OCI-LY7 (cell line): ENCODE results near the gene LIMK2. TPM values are rescaled to one million over a fixed set of nuclear protein-coding genes. Genes with fewer than 3 reads are reported as not detected.

Experiments
- BruUV-seq: library from RNA; stranded (reverse); fragments of 400-500 nt; replicated peaks from 2 replicates; lab custom pipeline; 2021; lab: Mats Ljungman, UMichigan
- CTCF ChIA-PET: fragments of 300-600 bp; sonication (Branson Sonifier 250); formaldehyde crosslinking; loops from one replicate; lab custom pipeline; 2022; ENCODE audit warnings: antibody characterized with exemption; ENCODE audit not compliant: unreplicated experiment; lab: Charles Lee
- POLR2A ChIA-PET: fragments of 300-600 bp; sonication (Branson Sonifier 250); formaldehyde crosslinking; loops from one replicate; lab custom pipeline; 2022; ENCODE audit warnings: antibody characterized with exemption; lab: Charles Lee
- DNase-seq: peaks from one replicate; pipeline ENCODE4 v3.0.0-alpha.2; 2015; ENCODE audit warnings: low spot score
- H2AFZ ChIP-seq: fragments of 200-600 bp; sonication (generic), shearing (Covaris generic); 2 replicates; pipeline ENCODE4 v1.6.1; 2014; ENCODE audit warnings: mild to moderate bottlenecking, antibody characterized with exemption, low read length, moderate library complexity
- H3K27ac ChIP-seq: fragments of 200-600 bp; sonication (generic); 2 replicates; pipeline ENCODE4 v1.5.1; 2014; ENCODE audit warnings: mixed run types, low read depth, mild to moderate bottlenecking, moderate library complexity, low read length, inconsistent platforms; ENCODE audit not compliant: poor library complexity, severe bottlenecking
- H3K36me3 ChIP-seq: fragments of 200-600 bp; sonication (generic); 2 replicates; pipeline ENCODE4 v1.6.1; 2014; ENCODE audit warnings: mild to moderate bottlenecking, antibody characterized with exemption, low read length, moderate library complexity, mixed read lengths; ENCODE audit not compliant: insufficient read depth
- H3K4me1 ChIP-seq: fragments of 200-600 bp; sonication (generic); 2 replicates; pipeline ENCODE4 v1.5.1; 2014; ENCODE audit warnings: mild to moderate bottlenecking, low read length; ENCODE audit not compliant: insufficient read depth, poor library complexity, severe bottlenecking
- H3K4me2 ChIP-seq: fragments of 200-600 bp; sonication (generic); 2 replicates; pipeline ENCODE4 v1.6.1; 2014; ENCODE audit warnings: mild to moderate bottlenecking, low read length
- H3K4me3 ChIP-seq: fragments of 200-600 bp; sonication (generic); 2 replicates; pipeline ENCODE4 v1.5.1; 2014; ENCODE audit warnings: mild to moderate bottlenecking, low read depth, low read length; ENCODE audit not compliant: poor library complexity, severe bottlenecking
- H3K79me2 ChIP-seq: fragments of 200-600 bp; sonication (generic); 2 replicates; pipeline ENCODE4 v1.6.1; 2016; ENCODE audit warnings: low read depth, mild to moderate bottlenecking, low read length, moderate library complexity, mixed read lengths; ENCODE audit not compliant: insufficient read depth
- H3K9me2 ChIP-seq: fragments of 200-600 bp; sonication (generic); 2 replicates; pipeline ENCODE4 v1.6.1; 2016; ENCODE audit warnings: mild to moderate bottlenecking, low read length, mixed read lengths; ENCODE audit not compliant: insufficient read depth
- H3K9me3 ChIP-seq: fragments of 200-600 bp; sonication (generic); 2 replicates; pipeline ENCODE4 v1.6.1; 2014; ENCODE audit warnings: mild to moderate bottlenecking, mixed run types, low read length, mixed read lengths
- H4K20me1 ChIP-seq: fragments of 200-600 bp; sonication (generic); 2 replicates; pipeline ENCODE4 v1.6.1; 2014; ENCODE audit warnings: mild to moderate bottlenecking, antibody characterized with exemption, low read length, moderate library complexity, mixed read lengths; ENCODE audit not compliant: insufficient read depth
- CTCF ChIP-seq: fragments of 200-600 bp; sonication (generic); conservative IDR thresholded peaks from 2 replicates; pipeline ENCODE4 v1.5.1; 2014; ENCODE audit warnings: mild to moderate bottlenecking, antibody characterized with exemption, low read length, moderate library complexity, mixed read lengths
- EZH2phosphoT487 ChIP-seq: fragments of 200-600 bp; sonication (generic); IDR thresholded peaks from 2 replicates; pipeline ENCODE4 v1.6.1; 2018; ENCODE audit warnings: low read depth, borderline replicate concordance, mild to moderate bottlenecking, mixed run types, antibody characterized with exemption, low read length, moderate library complexity, mixed read lengths
- intact Hi-C: fragments of 100-400 bp; cut with micrococcal nuclease; formaldehyde crosslinking; loops from one replicate; pipeline ENCODE4 v1.10.0; 2022; ENCODE audit not compliant: unreplicated experiment
- total RNA-seq, 2 experiments: library from RNA; depleted of rRNA in 1 of 2; stranded (reverse); fragments of >200 nt in 1 of 2; shearing (Covaris generic) in 1 of 2; gene quantifications; 2 replicates each; pipeline ENCODE4 v1.2.3, GENCODE V29; 2014 to 2022

LIMK2 gene
- total RNA-seq, 2 experiments from 2014 or later, result 16.2 to 24.8 TPM

- ChIA-PET POLR2A (interaction anchor here (1.4 kb wide), 1 partner anchor 17 kb away, joined by 3 read pairs; no protein-coding TSS in a partner anchor), CTCF (interaction anchor here (0.6 kb wide), 1 partner anchor 177 kb away, joined by 3 read pairs; no protein-coding TSS in a partner anchor)
- Histone ChIP-seq H3K4me2 (no peak overlapping the region), H3K27ac (no peak overlapping the region), H2AFZ (no peak overlapping the region), H3K9me3 (no peaks in the 10 kb centered on the region), H3K4me1 (peaks cover 30% of the 10 kb centered on the region), H3K79me2 (no peaks in the 10 kb centered on the region), H3K36me3 (no peaks in the 10 kb centered on the region; the same call in 1 of the 2 replicates), H3K9me2 (no peaks in the 10 kb centered on the region), H3K4me3 (no peak overlapping the region), H4K20me1 (no peaks in the 10 kb centered on the region)
- no TSS peak for BruUV-seq
- TF ChIP-seq EZH2phosphoT487 (no peak), CTCF (no peak)
- intact Hi-C loops, result no loop called here
- no peak for DNase-seq
Observed at GRCh38 chr22:31305194-31305593, 93.1 kb downstream of the LIMK2 start.

DNA sequence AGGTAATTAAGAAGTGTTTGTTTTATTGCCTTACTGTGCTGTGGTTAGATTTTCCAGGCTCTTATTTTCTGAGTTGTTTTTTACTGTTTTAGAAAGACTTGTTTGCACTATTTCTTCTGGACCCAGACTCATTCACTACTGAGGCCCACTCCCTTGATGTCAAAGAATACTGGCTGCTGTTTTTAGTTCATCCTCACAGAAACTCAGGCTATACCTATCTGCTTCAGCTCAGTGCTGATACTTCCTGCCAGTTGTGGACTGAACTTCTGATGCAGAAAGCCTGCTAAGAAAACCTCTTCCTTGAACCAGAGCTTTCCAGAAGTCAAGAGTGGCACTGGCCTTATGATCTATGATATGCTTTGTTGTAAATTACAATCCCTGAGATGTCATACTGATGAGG lies 96.1 kb downstream of the LIMK2 start:
- H3K9me3 ChIP-seq, result no peaks in the 10 kb centered on the region
- CTCF ChIA-PET, result interaction anchor here (0.6 to 0.9 kb wide), 3 partner anchors 9 to 14 kb away, joined by 3 read pairs; no protein-coding TSS in a partner anchor
- H3K79me2 ChIP-seq, result no peaks in the 10 kb centered on the region
- peak overlapping the region; percentile 61 for H3K27ac ChIP-seq
- peak overlapping the region; percentile 2 for H3K4me3 ChIP-seq
- peak; percentile 58 for DNase-seq
- no peaks in the 10 kb centered on the region for H4K20me1 ChIP-seq
- H2AFZ ChIP-seq, result peak overlapping the region; percentile 91
- POLR2A ChIA-PET, result interaction anchor here (0.6 to 1.5 kb wide), 3 partner anchors 11 to 20 kb away, joined by 5 to 8 read pairs (median 5); no protein-coding TSS in a partner anchor
- H3K36me3 ChIP-seq, result no peaks in the 10 kb centered on the region; the same call in 1 of the 2 replicates
- no TSS peak for BruUV-seq
- TF ChIP-seq CTCF (no peak), EZH2phosphoT487 (no peak)
- peaks cover 30% of the 10 kb centered on the region for H3K4me1 ChIP-seq
- peak overlapping the region; percentile 63 for H3K4me2 ChIP-seq
- no peaks in the 10 kb centered on the region for H3K9me2 ChIP-seq
- intact Hi-C loops, result no loop called here
